Measurements from ENCODE around the gene SEC24D.

DNA sequence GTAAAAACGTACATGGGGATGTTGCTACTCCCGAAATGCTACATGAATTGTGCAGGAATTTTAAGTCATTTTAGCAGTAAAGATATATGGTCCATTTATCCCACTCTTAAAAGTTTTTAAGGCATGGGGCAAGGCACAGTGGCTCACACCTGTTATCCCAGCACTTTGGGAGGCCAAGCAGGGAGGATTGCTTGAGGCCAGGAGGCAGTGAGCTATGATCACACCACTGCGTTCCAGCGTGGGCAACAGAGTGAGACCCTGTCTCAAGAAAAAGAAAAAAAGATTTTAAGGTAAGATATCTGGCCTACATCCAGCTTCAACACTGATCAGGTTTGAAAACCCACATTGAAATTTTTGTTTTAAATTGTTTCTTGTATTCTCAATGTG is 1.2 kb upstream of the SEC24D start:
- TF ChIP-seq CTCF (IDR thresholded peaks at IDR 0.05) (no peak), POLR2A (IDR thresholded peaks at IDR 0.05) (no peak), POLR2AphosphoS5 (IDR thresholded peaks at IDR 0.05) (no peak), EP300 (IDR thresholded peaks at IDR 0.05; ENCODE audit: low read depth) (no peak)

Data from transverse colon (tissue), 4 donors.